ENCODE measurements around the gene OBP2A. TPM values are rescaled to one million over a fixed set of nuclear protein-coding genes. Genes with fewer than 3 reads are reported as not detected.

The OBP2A gene
- total RNA-seq, 1 donor from 2014 or later: not detected

- DNase-seq (ENCODE audit: low spot score): no peak
Observed at GRCh38 chr9:135552021-135552697, 6.2 kb downstream of the OBP2A start.

GRCh38 chr9:135552698-135553171 is 6.8 kb downstream of the OBP2A start:
- no peak for DNase-seq (ENCODE audit: low spot score)

- no peak for DNase-seq (ENCODE audit: low spot score)
Observed at GRCh38 chr9:135554718-135555117, 8.8 kb downstream of the OBP2A start.

- no peak for DNase-seq (ENCODE audit: low spot score)
Observed at GRCh38 chr9:135555203-135555602, 9.3 kb downstream of the OBP2A start.

- no peak for DNase-seq (ENCODE audit: low spot score)
Observed at GRCh38 chr9:135555910-135556309, 10.0 kb downstream of the OBP2A start.

GRCh38 chr9:135559606-135560005 is 13.7 kb downstream of the OBP2A start:
- no peak for DNase-seq (ENCODE audit: low spot score)

- no peak for DNase-seq (ENCODE audit: low spot score)
Observed at GRCh38 chr9:135561391-135562234, 15.7 kb downstream of the OBP2A start, which contains the start of gene PAEP. Gene PAEP (plus strand): TSS chr9:135561756.

- DNase-seq (ENCODE audit: low spot score): no peak
Observed at GRCh38 chr9:135562235-135562745, 16.4 kb downstream of the OBP2A start.

- no peak for DNase-seq (ENCODE audit: low spot score)
Observed at GRCh38 chr9:135563039-135563476, 17.1 kb downstream of the OBP2A start.

- no peak for DNase-seq (ENCODE audit: low spot score)
Observed at GRCh38 chr9:135563858-135564257, 17.9 kb downstream of the OBP2A start.

GRCh38 chr9:135565141-135565628 is 19.3 kb downstream of the OBP2A start:
- no peak for DNase-seq (ENCODE audit: low spot score)

GRCh38 chr9:135565636-135566035 is 19.7 kb downstream of the OBP2A start:
- DNase-seq (ENCODE audit: low spot score): no peak

- no peak for DNase-seq (ENCODE audit: low spot score)
Observed at GRCh38 chr9:135566552-135566951, 20.6 kb downstream of the OBP2A start.

GRCh38 chr9:135567311-135567710 is 21.4 kb downstream of the OBP2A start:
- DNase-seq (ENCODE audit: low spot score): no peak

- DNase-seq (ENCODE audit: low spot score): no peak
Observed at GRCh38 chr9:135568026-135568425, 22.1 kb downstream of the OBP2A start.

GRCh38 chr9:135570456-135570855 is 24.5 kb downstream of the OBP2A start:
- no peak for DNase-seq (ENCODE audit: low spot score)

- no peak for DNase-seq (ENCODE audit: low spot score)
Observed at GRCh38 chr9:135572233-135572632, 26.3 kb downstream of the OBP2A start.

- no peak for DNase-seq (ENCODE audit: low spot score)
Observed at GRCh38 chr9:135573124-135573523, 27.2 kb downstream of the OBP2A start.

GRCh38 chr9:135574331-135574730 is 28.4 kb downstream of the OBP2A start:
- DNase-seq (ENCODE audit: low spot score): no peak

GRCh38 chr9:135574943-135575342 is 29.0 kb downstream of the OBP2A start:
- no peak for DNase-seq (ENCODE audit: low spot score)

GRCh38 chr9:135575995-135576631 is 30.2 kb downstream of the OBP2A start:
- DNase-seq (ENCODE audit: low spot score): no peak

GRCh38 chr9:135577256-135577655 is 31.3 kb downstream of the OBP2A start:
- DNase-seq (ENCODE audit: low spot score): no peak

Measured in mucosa of gallbladder (tissue), 1 donor.